Type B pancreatic cell (in vitro differentiated cells): ENCODE measurements around the gene FHIP2A. TPM values are rescaled to one million over a fixed set of nuclear protein-coding genes. Genes with fewer than 3 reads are reported as not detected.
"Not testable (repeated sequence)": the region's sequence is repeated elsewhere in the genome, so short reads cannot be mapped to it uniquely, and the experiment has no call there.

ENCODE experiments used
- DNase-seq: peaks from one replicate; pipeline ENCODE4 v3.0.0; 2021; ENCODE audit warnings: mixed read lengths; ENCODE audit not compliant: unreplicated experiment; ENCODE audit errors: extremely low spot score
- H3K27ac Mint-ChIP-seq: 2 replicates; pipeline ENCODE4 v1.8.0; 2021; ENCODE audit warnings: mild to moderate bottlenecking, mixed read lengths
- H3K27me3 Mint-ChIP-seq: 2 replicates; pipeline ENCODE4 v1.8.0; 2021; ENCODE audit warnings: mixed read lengths
- H3K36me3 Mint-ChIP-seq: 2 replicates; pipeline ENCODE4 v1.8.0; 2021; ENCODE audit warnings: mixed read lengths
- H3K4me1 Mint-ChIP-seq: one replicate; pipeline ENCODE4 v1.8.0; 2021; ENCODE audit warnings: mixed read lengths; ENCODE audit not compliant: unreplicated experiment
- H3K4me3 Mint-ChIP-seq: 2 replicates; pipeline ENCODE4 v1.8.0; 2021; ENCODE audit warnings: mild to moderate bottlenecking, mixed read lengths
- H3K9me3 Mint-ChIP-seq: 2 replicates; pipeline ENCODE4 v1.8.0; 2021; ENCODE audit warnings: mixed read lengths
- CTCF ChIP-seq: fragments of 200-600 bp; sonication (generic); conservative IDR thresholded peaks from 2 replicates; pipeline ENCODE4 v1.5.0; 2021; ENCODE audit warnings: antibody characterized with exemption, mild to moderate bottlenecking
- total RNA-seq: library from RNA; stranded (reverse); gene quantifications from 2 replicates; pipeline ENCODE4 v1.2.1, GENCODE V29; 2021; ENCODE audit warnings: low replicate concordance

FHIP2A gene
- total RNA-seq, 1 donor from 2014 or later: 25.0 TPM

GRCh38 chr10:114852197-114852596 is 30.6 kb downstream of the FHIP2A start:
- no peaks in the 10 kb centered on the region for H3K9me3 Mint-ChIP-seq
- H3K27ac Mint-ChIP-seq: no peak overlapping the region
- DNase-seq: no peak
- H3K36me3 Mint-ChIP-seq: peaks cover 52% of the 10 kb centered on the region
- no peaks in the 10 kb centered on the region for H3K27me3 Mint-ChIP-seq
- no peaks in the 10 kb centered on the region for H3K4me1 Mint-ChIP-seq
- no peak overlapping the region for H3K4me3 Mint-ChIP-seq
- TF ChIP-seq CTCF: no peak

GRCh38 chr10:114854906-114855305 is 33.3 kb downstream of the FHIP2A start:
- Mint-ChIP-seq H3K27ac (no peak overlapping the region), H3K4me1 (no peaks in the 10 kb centered on the region), H3K36me3 (peaks cover 45% of the 10 kb centered on the region), H3K9me3 (no peaks in the 10 kb centered on the region), H3K4me3 (no peak overlapping the region), H3K27me3 (no peaks in the 10 kb centered on the region)
- no peak for TF ChIP-seq CTCF
- DNase-seq: no peak

- H3K4me3 Mint-ChIP-seq: no peak overlapping the region
- no peak overlapping the region for H3K27ac Mint-ChIP-seq
- H3K9me3 Mint-ChIP-seq: no peaks in the 10 kb centered on the region
- H3K27me3 Mint-ChIP-seq: no peaks in the 10 kb centered on the region
- DNase-seq: no peak
- TF ChIP-seq CTCF: no peak
- H3K36me3 Mint-ChIP-seq: peaks cover 42% of the 10 kb centered on the region
- no peaks in the 10 kb centered on the region for H3K4me1 Mint-ChIP-seq
These were observed 34.4 kb downstream of the FHIP2A start for GRCh38 chr10:114855776-114856543.

GRCh38 chr10:114856544-114857287 is 35.1 kb downstream of the FHIP2A start:
- Mint-ChIP-seq H3K36me3 (peaks cover 37% of the 10 kb centered on the region), H3K27me3 (no peaks in the 10 kb centered on the region), H3K4me1 (no peaks in the 10 kb centered on the region), H3K9me3 (no peaks in the 10 kb centered on the region), H3K27ac (no peak overlapping the region), H3K4me3 (no peak overlapping the region)
- TF ChIP-seq CTCF: no peak
- DNase-seq: no peak

GRCh38 chr10:114857288-114857565 is 35.6 kb downstream of the FHIP2A start:
- H3K36me3 Mint-ChIP-seq: peaks cover 33% of the 10 kb centered on the region
- not testable (repeated sequence) for H3K4me3 Mint-ChIP-seq, H3K27ac Mint-ChIP-seq, H3K9me3 Mint-ChIP-seq, H3K4me1 Mint-ChIP-seq, DNase-seq, H3K27me3 Mint-ChIP-seq

- Mint-ChIP-seq H3K27ac (no peak overlapping the region), H3K36me3 (peaks cover 29% of the 10 kb centered on the region)
- no peak for TF ChIP-seq CTCF
These were observed 36.5 kb downstream of the FHIP2A start for GRCh38 chr10:114857922-114858629.

More at GRCh38 chr10:114857922-114858629, 36.5 kb downstream of the FHIP2A start:
- no peaks in the 10 kb centered on the region for H3K9me3 Mint-ChIP-seq
- H3K4me1 Mint-ChIP-seq: no peaks in the 10 kb centered on the region
- no peaks in the 10 kb centered on the region for H3K27me3 Mint-ChIP-seq
- no peak overlapping the region for H3K4me3 Mint-ChIP-seq
- no peak for DNase-seq
